ENCODE data around the gene PAFAH1B1.
"Not testable (repeated sequence)": the region's sequence is repeated elsewhere in the genome, so short reads cannot be mapped to it uniquely, and the experiment has no call there.

DNA sequence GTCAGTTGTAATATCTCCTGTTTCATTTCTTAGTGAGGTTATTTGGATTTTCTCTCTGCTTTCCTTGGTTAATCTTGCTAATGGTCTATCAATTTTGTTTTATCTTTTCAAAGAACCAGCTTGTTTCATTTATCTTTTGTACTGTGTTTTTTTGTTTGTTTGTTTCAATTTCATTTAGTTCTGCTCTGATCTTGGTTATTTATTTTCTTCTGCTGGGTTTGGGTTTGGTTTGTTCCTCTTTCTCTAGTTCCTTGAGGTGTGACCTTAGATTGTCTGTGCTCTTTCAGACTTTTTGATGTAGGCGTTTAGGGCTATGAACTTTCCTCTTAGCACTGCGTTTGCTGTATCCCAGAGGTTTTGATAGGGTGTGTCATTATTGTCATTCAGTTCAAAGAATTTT is 35.5 kb downstream of the PAFAH1B1 start:
- not testable (repeated sequence) for TF ChIP-seq POLR2A (IDR thresholded peaks at IDR 0.05)
- TF ChIP-seq, protein P1, sequence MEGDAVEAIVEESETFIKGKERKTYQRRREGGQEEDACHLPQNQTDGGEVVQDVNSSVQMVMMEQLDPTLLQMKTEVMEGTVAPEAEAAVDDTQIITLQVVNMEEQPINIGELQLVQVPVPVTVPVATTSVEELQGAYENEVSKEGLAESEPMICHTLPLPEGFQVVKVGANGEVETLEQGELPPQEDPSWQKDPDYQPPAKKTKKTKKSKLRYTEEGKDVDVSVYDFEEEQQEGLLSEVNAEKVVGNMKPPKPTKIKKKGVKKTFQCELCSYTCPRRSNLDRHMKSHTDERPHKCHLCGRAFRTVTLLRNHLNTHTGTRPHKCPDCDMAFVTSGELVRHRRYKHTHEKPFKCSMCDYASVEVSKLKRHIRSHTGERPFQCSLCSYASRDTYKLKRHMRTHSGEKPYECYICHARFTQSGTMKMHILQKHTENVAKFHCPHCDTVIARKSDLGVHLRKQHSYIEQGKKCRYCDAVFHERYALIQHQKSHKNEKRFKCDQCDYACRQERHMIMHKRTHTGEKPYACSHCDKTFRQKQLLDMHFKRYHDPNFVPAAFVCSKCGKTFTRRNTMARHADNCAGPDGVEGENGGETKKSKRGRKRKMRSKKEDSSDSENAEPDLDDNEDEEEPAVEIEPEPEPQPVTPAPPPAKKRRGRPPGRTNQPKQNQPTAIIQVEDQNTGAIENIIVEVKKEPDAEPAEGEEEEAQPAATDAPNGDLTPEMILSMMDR (IDR thresholded peaks at IDR 0.05) = not testable (repeated sequence)

Measured in esophagus squamous epithelium (tissue), 4 donors.